ENCODE data around the gene ZNF318. TPM values are rescaled to one million over a fixed set of nuclear protein-coding genes. Genes with fewer than 3 reads are reported as not detected.

The ZNF318 gene
- total and polyA plus RNA-seq, 2 donors (not counting 3 experiments of a cell fraction or from before 2014, with no cell fraction given): 7.1 to 13.6 TPM

GRCh38 chr6:43389730-43390295 is 20.4 kb upstream of the ZNF318 start:
- Histone ChIP-seq H3K36me3 (ENCODE audit: control insufficient read depth in 2 of 2, extremely low read depth in 1 of 2, insufficient read depth in 2 of 2, low read length in 2 of 2) (no peaks in the 10 kb centered on the region), H3K9ac (replicated peaks; ENCODE audit: extremely low read depth, insufficient read depth, low read length) (no peak overlapping the region), H3K9me1 (replicated peaks; ENCODE audit: control insufficient read depth, extremely low read depth, insufficient read depth, low read length) (no peaks in the 10 kb centered on the region), H3K4me1 (ENCODE audit: control insufficient read depth, extremely low read depth, insufficient read depth, low read length) (no peaks in the 10 kb centered on the region), H3K27me3 (ENCODE audit: control insufficient read depth in 2 of 2, insufficient read depth in 2 of 2, low read length in 2 of 2) (peaks cover 2 to 7% of the 10 kb centered on the region in 2 experiments), H3K4me3 (replicated peaks in 1 of 3; ENCODE audit: insufficient read depth in 1 of 3, low read depth in 1 of 3, low read length in 3 of 3) (no peak overlapping the region), H3K9me3 (replicated peaks; ENCODE audit: control insufficient read depth, insufficient read depth, low read length) (no peaks in the 10 kb centered on the region), H3K27ac (ENCODE audit: insufficient read depth, low read depth, low read length) (no peak overlapping the region), H3K79me2 (ENCODE audit: control insufficient read depth, insufficient read depth, low read length) (no peaks in the 10 kb centered on the region), H3K4me2 (ENCODE audit: insufficient read depth, low read length) (no peak overlapping the region), H4K20me1 (replicated peaks; ENCODE audit: control insufficient read depth, extremely low read depth, insufficient read depth, low read length) (no peaks in the 10 kb centered on the region), H2AFZ (ENCODE audit: low read depth, low read length) (no peak overlapping the region)
- FAIRE-seq (no peak), DNase-seq (ENCODE audit: low read depth, low spot score) (no peak)
- no TSS peak for BruUV-seq (replicated peaks)
- TF ChIP-seq GATA2 (IDR thresholded peaks at IDR 0.05; ENCODE audit: insufficient read depth, insufficient read length, low read depth, low read length) (no peak), CTCF (IDR thresholded peaks at IDR 0.05; ENCODE audit: extremely low read depth in 1 of 2, insufficient read depth in 1 of 2, low read depth in 1 of 2, low read length in 2 of 2) (no peak), MYC (IDR thresholded peaks at IDR 0.05; ENCODE audit: low read depth, low read length) (no peak), EZH2 (IDR thresholded peaks at IDR 0.05; ENCODE audit: borderline replicate concordance, low read depth, low read length, severe bottlenecking) (no peak), FOS (IDR thresholded peaks at IDR 0.05; ENCODE audit: borderline replicate concordance, insufficient read depth, low read length) (no peak), POLR2A (IDR thresholded peaks at IDR 0.05; ENCODE audit: low read depth, low read length) (no peak), POLR2AphosphoS5 (IDR thresholded peaks at IDR 0.05; ENCODE audit: insufficient read depth, low read depth, low read length) (no peak), JUN (IDR thresholded peaks at IDR 0.05; ENCODE audit: borderline replicate concordance, insufficient read depth, insufficient read length, low read depth) (no peak)
- TF ChIP-seq, protein P1, sequence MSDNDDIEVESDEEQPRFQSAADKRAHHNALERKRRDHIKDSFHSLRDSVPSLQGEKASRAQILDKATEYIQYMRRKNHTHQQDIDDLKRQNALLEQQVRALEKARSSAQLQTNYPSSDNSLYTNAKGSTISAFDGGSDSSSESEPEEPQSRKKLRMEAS (IDR thresholded peaks at IDR 0.05; ENCODE audit: insufficient read depth, insufficient read length): no peak
- ChIA-PET POLR2A (no interaction called here), CTCF (interaction anchor here (0.8 to 1.5 kb wide), 4 partner anchors 8 to 161 kb away, joined by 3 to 7 read pairs (median 4); partner anchors contain the start of genes DNPH1 and ZNF318)
- dilution Hi-C loops (cut with MboI; ENCODE audit: extremely low pct_ligation_motif_present, low sequenced_read_pairs): no loop called here
- intact Hi-C loops (cut with micrococcal nuclease): no loop called here
